MG63 (cell line): ENCODE data around the gene PSMD1. TPM values are rescaled to one million over a fixed set of nuclear protein-coding genes. Genes with fewer than 3 reads are reported as not detected.

Experiments used
- DNase-seq: peaks from one replicate; pipeline ENCODE4 v3.0.0-alpha.2; 2020
- H3K27me3 ChIP-seq: fragments of 250-450 bp; sonication (Bioruptor Pico); 2 replicates; pipeline ENCODE4 v1.5.1; 2020; ENCODE audit warnings: mild to moderate bottlenecking, moderate library complexity
- H3K36me3 ChIP-seq: fragments of 250-450 bp; sonication (Bioruptor Pico); 2 replicates; pipeline ENCODE4 v1.5.1; 2020; ENCODE audit warnings: mild to moderate bottlenecking, moderate library complexity
- H3K4me3 ChIP-seq: fragments of 250-450 bp; sonication (Bioruptor Pico); 2 replicates; pipeline ENCODE4 v1.5.1; 2020; ENCODE audit warnings: mild to moderate bottlenecking, moderate library complexity
- H3K9me3 ChIP-seq: fragments of 250-450 bp; sonication (Bioruptor Pico); 2 replicates; pipeline ENCODE4 v1.5.1; 2020; ENCODE audit warnings: mild to moderate bottlenecking, moderate library complexity
- total RNA-seq: library from RNA; depleted of rRNA; stranded (reverse); fragments of >200 nt; shearing (Covaris generic); gene quantifications from 2 replicates; pipeline ENCODE4 v1.2.3, GENCODE V29; 2014; ENCODE audit warnings: low replicate concordance

PSMD1 gene
- total RNA-seq, 1 experiment from 2014 or later, result 54.6 TPM

- H3K4me3 ChIP-seq, result no peak overlapping the region
- no peaks in the 10 kb centered on the region for H3K27me3 ChIP-seq
- DNase-seq, result no peak
- H3K36me3 ChIP-seq, result peaks cover 51% of the 10 kb centered on the region
- no peaks in the 10 kb centered on the region for H3K9me3 ChIP-seq
These were observed 90.0 kb downstream of the PSMD1 start for GRCh38 chr2:231146665-231147064.

GRCh38 chr2:231152800-231153557, 96.3 kb downstream of the PSMD1 start:
- DNase-seq, result no peak
- no peaks in the 10 kb centered on the region for H3K9me3 ChIP-seq
- no peaks in the 10 kb centered on the region for H3K27me3 ChIP-seq
- H3K36me3 ChIP-seq, result peaks cover 62% of the 10 kb centered on the region
- H3K4me3 ChIP-seq, result no peak overlapping the region

- Histone ChIP-seq H3K4me3 (no peak overlapping the region), H3K27me3 (no peaks in the 10 kb centered on the region), H3K9me3 (no peaks in the 10 kb centered on the region), H3K36me3 (peaks cover 57% of the 10 kb centered on the region)
- no peak for DNase-seq
These were observed 102.6 kb downstream of the PSMD1 start for GRCh38 chr2:231159306-231159705.

- no peaks in the 10 kb centered on the region for H3K9me3 ChIP-seq
- DNase-seq, result no peak
- H3K4me3 ChIP-seq, result no peak overlapping the region
- peaks cover 59% of the 10 kb centered on the region for H3K36me3 ChIP-seq
- no peaks in the 10 kb centered on the region for H3K27me3 ChIP-seq
These were observed 104.0 kb downstream of the PSMD1 start for GRCh38 chr2:231160701-231161100.

GRCh38 chr2:231161252-231161839, 104.7 kb downstream of the PSMD1 start:
- H3K9me3 ChIP-seq, result no peaks in the 10 kb centered on the region
- no peak for DNase-seq
- H3K27me3 ChIP-seq, result no peaks in the 10 kb centered on the region
- no peak overlapping the region for H3K4me3 ChIP-seq
- peaks cover 60% of the 10 kb centered on the region for H3K36me3 ChIP-seq

GRCh38 chr2:231161877-231162329, 105.2 kb downstream of the PSMD1 start:
- no peaks in the 10 kb centered on the region for H3K9me3 ChIP-seq
- no peak overlapping the region for H3K4me3 ChIP-seq
- no peaks in the 10 kb centered on the region for H3K27me3 ChIP-seq
- H3K36me3 ChIP-seq, result peaks cover 63% of the 10 kb centered on the region
- DNase-seq, result peak; percentile 30

- Histone ChIP-seq H3K36me3 (peaks cover 74% of the 10 kb centered on the region), H3K9me3 (no peaks in the 10 kb centered on the region), H3K27me3 (no peaks in the 10 kb centered on the region), H3K4me3 (no peak overlapping the region)
- no peak for DNase-seq
These were observed 106.3 kb downstream of the PSMD1 start for GRCh38 chr2:231163011-231163410.

GRCh38 chr2:231163414-231164095, 106.9 kb downstream of the PSMD1 start:
- peaks cover 71% of the 10 kb centered on the region for H3K36me3 ChIP-seq

GRCh38 chr2:231167745-231168459, 111.2 kb downstream of the PSMD1 start:
- no peak for DNase-seq
- no peaks in the 10 kb centered on the region for H3K27me3 ChIP-seq
- H3K4me3 ChIP-seq, result no peak overlapping the region
- peaks cover 88% of the 10 kb centered on the region for H3K36me3 ChIP-seq
- no peaks in the 10 kb centered on the region for H3K9me3 ChIP-seq

More at GRCh38 chr2:231163414-231164095, 106.9 kb downstream of the PSMD1 start:
- no peak for DNase-seq
- no peaks in the 10 kb centered on the region for H3K9me3 ChIP-seq
- H3K27me3 ChIP-seq, result no peaks in the 10 kb centered on the region
- H3K4me3 ChIP-seq, result no peak overlapping the region

- Histone ChIP-seq H3K4me3 (no peak overlapping the region), H3K9me3 (no peaks in the 10 kb centered on the region), H3K36me3 (peaks cover 84% of the 10 kb centered on the region), H3K27me3 (no peaks in the 10 kb centered on the region)
- no peak for DNase-seq
These were observed 111.9 kb downstream of the PSMD1 start for GRCh38 chr2:231168460-231169139.

- DNase-seq, result no peak
- peaks cover 84% of the 10 kb centered on the region for H3K36me3 ChIP-seq
- H3K27me3 ChIP-seq, result no peaks in the 10 kb centered on the region
- no peak overlapping the region for H3K4me3 ChIP-seq
- H3K9me3 ChIP-seq, result no peaks in the 10 kb centered on the region
These were observed 112.8 kb downstream of the PSMD1 start for GRCh38 chr2:231169488-231169887.

GRCh38 chr2:231170055-231170454, 113.4 kb downstream of the PSMD1 start:
- H3K9me3 ChIP-seq, result no peaks in the 10 kb centered on the region
- H3K36me3 ChIP-seq, result peaks cover 87% of the 10 kb centered on the region
- no peak for DNase-seq
- no peak overlapping the region for H3K4me3 ChIP-seq
- H3K27me3 ChIP-seq, result no peaks in the 10 kb centered on the region

- peaks cover 78% of the 10 kb centered on the region for H3K36me3 ChIP-seq
- no peak for DNase-seq
- H3K4me3 ChIP-seq, result no peak overlapping the region
- no peaks in the 10 kb centered on the region for H3K9me3 ChIP-seq
- H3K27me3 ChIP-seq, result no peaks in the 10 kb centered on the region
These were observed 115.4 kb downstream of the PSMD1 start for GRCh38 chr2:231172025-231172424.

- no peak overlapping the region for H3K4me3 ChIP-seq
- peaks cover 60% of the 10 kb centered on the region for H3K36me3 ChIP-seq
- no peaks in the 10 kb centered on the region for H3K9me3 ChIP-seq
- no peak for DNase-seq
- no peaks in the 10 kb centered on the region for H3K27me3 ChIP-seq
These were observed 117.6 kb downstream of the PSMD1 start for GRCh38 chr2:231174211-231174651.

GRCh38 chr2:231176066-231176465, 119.4 kb downstream of the PSMD1 start:
- Histone ChIP-seq H3K4me3 (no peak overlapping the region), H3K36me3 (peaks cover 44% of the 10 kb centered on the region), H3K9me3 (no peaks in the 10 kb centered on the region), H3K27me3 (no peaks in the 10 kb centered on the region)
- no peak for DNase-seq
